Gastrocnemius medialis (tissue), 4 donors: Measurements from ENCODE around the gene HSPA8.
"Not testable (repeated sequence)": the region's sequence is repeated elsewhere in the genome, so short reads cannot be mapped to it uniquely, and the experiment has no call there.

Experiments
- POLR2A ChIP-seq, 2 donors: fragments of 450-650 bp; IDR thresholded peaks; one replicate each; pipeline ENCODE4 v1.6.1; 2017; ENCODE audit warnings: antibody characterized with exemption in 2 of 2, mild to moderate bottlenecking in 2 of 2, moderate library complexity in 2 of 2
- TF ChIP-seq, protein P1 (sequence below), 5 experiments: fragments of 450-650 bp in 3 of 5; fragments of 200-600 bp in 2 of 5; sonication (generic) in 2 of 5; IDR thresholded peaks in 4 of 5; conservative IDR thresholded peaks in 1 of 5; 1 replicate in 4 of 5; 2 replicates in 1 of 5; pipeline ENCODE4 v1.5.1; 2016 to 2019; ENCODE audit warnings: antibody characterized with exemption in 5 of 5, mild to moderate bottlenecking in 3 of 5, moderate library complexity in 3 of 5

DNA sequence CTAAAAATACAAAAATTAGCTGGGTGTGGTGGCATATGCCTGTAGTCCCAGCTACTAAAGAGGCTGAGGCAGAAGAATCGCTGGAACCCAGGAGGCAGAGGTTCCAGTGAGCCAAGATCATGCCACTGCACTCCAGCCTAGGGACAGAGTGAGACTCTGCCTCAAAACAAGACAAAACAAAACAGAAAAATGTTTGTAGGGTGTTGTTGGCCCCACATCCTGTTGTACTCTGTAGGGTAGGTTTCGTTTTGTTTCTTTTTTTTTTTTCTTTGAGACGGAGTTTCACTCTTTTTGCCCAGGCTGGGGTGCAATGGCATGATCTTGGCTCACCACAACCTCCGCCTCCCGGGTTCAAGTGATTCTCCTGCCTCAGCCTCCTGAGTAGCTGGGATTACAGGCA, 25.7 kb upstream of the HSPA8 start:
- TF ChIP-seq, protein P1, sequence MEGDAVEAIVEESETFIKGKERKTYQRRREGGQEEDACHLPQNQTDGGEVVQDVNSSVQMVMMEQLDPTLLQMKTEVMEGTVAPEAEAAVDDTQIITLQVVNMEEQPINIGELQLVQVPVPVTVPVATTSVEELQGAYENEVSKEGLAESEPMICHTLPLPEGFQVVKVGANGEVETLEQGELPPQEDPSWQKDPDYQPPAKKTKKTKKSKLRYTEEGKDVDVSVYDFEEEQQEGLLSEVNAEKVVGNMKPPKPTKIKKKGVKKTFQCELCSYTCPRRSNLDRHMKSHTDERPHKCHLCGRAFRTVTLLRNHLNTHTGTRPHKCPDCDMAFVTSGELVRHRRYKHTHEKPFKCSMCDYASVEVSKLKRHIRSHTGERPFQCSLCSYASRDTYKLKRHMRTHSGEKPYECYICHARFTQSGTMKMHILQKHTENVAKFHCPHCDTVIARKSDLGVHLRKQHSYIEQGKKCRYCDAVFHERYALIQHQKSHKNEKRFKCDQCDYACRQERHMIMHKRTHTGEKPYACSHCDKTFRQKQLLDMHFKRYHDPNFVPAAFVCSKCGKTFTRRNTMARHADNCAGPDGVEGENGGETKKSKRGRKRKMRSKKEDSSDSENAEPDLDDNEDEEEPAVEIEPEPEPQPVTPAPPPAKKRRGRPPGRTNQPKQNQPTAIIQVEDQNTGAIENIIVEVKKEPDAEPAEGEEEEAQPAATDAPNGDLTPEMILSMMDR (IDR thresholded peaks at IDR 0.05 in 4 of 5, conservative IDR thresholded peaks at IDR 0.05 in 1 of 5) = not testable (repeated sequence)
- TF ChIP-seq POLR2A (IDR thresholded peaks at IDR 0.05) = not testable (repeated sequence)
